GM12878 (cell line): ENCODE measurements around the gene FAM222A. TPM values are rescaled to one million over a fixed set of nuclear protein-coding genes. Genes with fewer than 3 reads are reported as not detected.

ENCODE experiments used
- ATAC-seq: fragments of 200-7000 bp; cut with Tn5 transposase; 3 replicates; pipeline ENCODE4 v1.9.1; 2020; ENCODE audit warnings: mild to moderate bottlenecking, moderate library complexity
- BruUV-seq: library from RNA; stranded (reverse); fragments of 400-500 nt; replicated peaks from 2 replicates; lab custom pipeline; 2021; lab: Mats Ljungman, UMichigan
- CTCF ChIA-PET: fragments of 300-600 bp; sonication (Branson Sonifier 250); formaldehyde crosslinking; extraction: SDS; loops from one replicate; lab custom pipeline; 2021; ENCODE audit warnings: inconsistent platforms; lab: Yijun Ruan, JAX
- POLR2A ChIA-PET: fragments of 350-600 bp; formaldehyde crosslinking; extraction: SDS; loops from one replicate; lab custom pipeline; 2021; ENCODE audit warnings: inconsistent platforms; lab: Charles Lee
- RAD21 ChIA-PET: fragments of 300-600 bp; sonication (Branson Sonifier 250); formaldehyde crosslinking; loops from one replicate; lab custom pipeline; 2023; ENCODE audit warnings: antibody characterized with exemption; ENCODE audit not compliant: unreplicated experiment; lab: Charles Lee
- SMC1A ChIA-PET: fragments of 300-600 bp; sonication (Branson Sonifier 250); formaldehyde crosslinking; loops from one replicate; lab custom pipeline; 2023; ENCODE audit not compliant: unreplicated experiment, uncharacterized antibody; lab: Charles Lee
- DNase-seq: peaks from one replicate; pipeline ENCODE4 v3.0.0-alpha.2; 2011; ENCODE audit warnings: low read depth, low spot score
- FAIRE-seq: peaks from 3 replicates; lab custom pipeline; 2011; peaks lifted over from hg19 to GRCh38; lab: Jason Lieb, UNC
- H2AFZ ChIP-seq: 2 replicates; pipeline ENCODE4 v1.6.0; 2011; ENCODE audit warnings: low read depth, low read length, control low read depth; ENCODE audit not compliant: control insufficient read depth
- H3K27ac ChIP-seq: 2 replicates; pipeline ENCODE4 v1.5.1; 2011; ENCODE audit warnings: control low read depth; ENCODE audit not compliant: control insufficient read depth, insufficient read depth
- H3K27me3 ChIP-seq, 2 experiments: replicated peaks in 1 of 2; 2 replicates each; pipeline versions ENCODE4 v1.6.0 to v1.6.1; 2011; ENCODE audit warnings: low read length in 1 of 2; ENCODE audit not compliant: control insufficient read depth in 2 of 2, insufficient read depth in 2 of 2
- H3K36me3 ChIP-seq, 2 experiments: 2 replicates each; pipeline ENCODE4 v1.5.1; 2011; ENCODE audit warnings: low read length in 1 of 2; ENCODE audit not compliant: control insufficient read depth in 2 of 2, insufficient read depth in 2 of 2
- H3K4me1 ChIP-seq: 2 replicates; pipeline ENCODE4 v1.6.1; 2011; ENCODE audit warnings: mild to moderate bottlenecking, low read length, moderate library complexity, mixed read lengths; ENCODE audit not compliant: control insufficient read depth, insufficient read depth
- H3K4me2 ChIP-seq: 2 replicates; pipeline ENCODE4 v1.6.0; 2011; ENCODE audit warnings: control low read depth; ENCODE audit not compliant: control insufficient read depth, insufficient read depth
- H3K4me3 ChIP-seq: fragments of 200-600 bp; sonication (generic); 2 replicates; pipeline ENCODE4 v1.5.1; 2016
- H3K79me2 ChIP-seq: 2 replicates; pipeline ENCODE4 v1.6.0; 2011; ENCODE audit warnings: low read length; ENCODE audit not compliant: control insufficient read depth, insufficient read depth
- H3K9ac ChIP-seq: 2 replicates; pipeline ENCODE4 v1.8.0; 2011; ENCODE audit warnings: low read length, control low read depth, mixed read lengths; ENCODE audit not compliant: control insufficient read depth, insufficient read depth
- H3K9me3 ChIP-seq: replicated peaks from 3 replicates; pipeline ENCODE4 v1.5.1; 2011; ENCODE audit warnings: mild to moderate bottlenecking, low read length; ENCODE audit not compliant: control insufficient read depth, insufficient read depth
- H4K20me1 ChIP-seq: 2 replicates; pipeline ENCODE4 v1.6.0; 2011; ENCODE audit not compliant: control insufficient read depth, insufficient read depth
- CBX3 ChIP-seq: fragments of 200-600 bp; sonication (generic); IDR thresholded peaks from 2 replicates; pipeline ENCODE4 v1.6.1; 2016; ENCODE audit warnings: low read depth, borderline replicate concordance
- ESRRA ChIP-seq: IDR thresholded peaks from 2 replicates; pipeline ENCODE4 v1.6.1; 2012; ENCODE audit warnings: mild to moderate bottlenecking, low read length, improper control_type of control experiment
- MYB ChIP-seq: fragments of 150-350 bp; IDR thresholded peaks from 2 replicates; pipeline ENCODE4 v1.6.1; 2014; ENCODE audit warnings: mild to moderate bottlenecking, low read depth, low read length, borderline replicate concordance
- NFIC ChIP-seq: IDR thresholded peaks from 2 replicates; pipeline ENCODE4 v1.6.1; 2012; ENCODE audit warnings: low read depth, mild to moderate bottlenecking, inconsistent platforms, low read length, moderate library complexity
- NR2C2 ChIP-seq: IDR thresholded peaks from 2 replicates; pipeline ENCODE4 v1.6.1; 2011; ENCODE audit warnings: borderline replicate concordance, low read depth; ENCODE audit not compliant: control insufficient read depth, insufficient read length
- POLR2A ChIP-seq: IDR thresholded peaks from 2 replicates; pipeline ENCODE4 v1.6.1; 2011; ENCODE audit warnings: low read depth, mild to moderate bottlenecking, low read length
- WGBS: methylation state at CpG from one replicate; pipeline ENCODE4 v1.1.6; 2016; ENCODE audit warnings: low lambda C conversion rate; ENCODE audit not compliant: insufficient replicate concordance, insufficient coverage; ENCODE audit errors: missing lambda C conversion rate; 5-methylcytosine and 5-hydroxymethylcytosine counted together
- in situ Hi-C: fragments of 300-500 bp; cut with MboI; formaldehyde crosslinking; loops from 9 replicates; pipeline ENCODE4 v1.14.3; 2018; ENCODE audit warnings: mixed read lengths
- intact Hi-C: fragments of 100-400 bp; cut with micrococcal nuclease; formaldehyde crosslinking; loops from one replicate; pipeline ENCODE4 v1.14.2; 2022; ENCODE audit not compliant: unreplicated experiment
- polyA plus RNA-seq, 11 experiments: library from polyadenylated mRNA; depleted of rRNA in 4 of 11; unstranded in 6 of 11; stranded (reverse) in 5 of 11; fragments of >200 nt; fragmentation: Nextera tagmentation in 4 of 11; fragmentation: Illumina TruSeq in 1 of 11; extraction: Ambion mirVana in 4 of 11; extraction: Trizol in 1 of 11; gene quantifications; 1 replicate in 1 of 11; 2 replicates in 10 of 11; pipeline versions ENCODE4 v1.2.1 to v1.2.3, GENCODE V29; 2011 to 2016; ENCODE audit warnings: inconsistent platforms in 2 of 11, missing spikeins in 2 of 11, low read depth in 1 of 11
- total RNA-seq, 4 experiments: library from RNA; depleted of rRNA in 3 of 4; stranded (reverse); fragments of >200 nt in 3 of 4; fragmentation: Illumina TruSeq in 1 of 4; extraction: Trizol in 1 of 4; gene quantifications; 2 replicates each; pipeline versions ENCODE4 v1.2.1 to v1.2.3, GENCODE V29; 2013 to 2021
- TF ChIP-seq, protein P1 (sequence below): fragments of 450-650 bp; IDR thresholded peaks from 2 replicates; pipeline ENCODE4 v1.6.1; 2016; ENCODE audit warnings: mild to moderate bottlenecking
- TF ChIP-seq, protein P2 (sequence below), 3 experiments: IDR thresholded peaks in 2 of 3; conservative IDR thresholded peaks in 1 of 3; 2 replicates each; pipeline ENCODE4 v1.5.1; 2011; ENCODE audit warnings: low read depth in 3 of 3, low read length in 3 of 3, mild to moderate bottlenecking in 3 of 3, control low read depth in 2 of 3, moderate library complexity in 2 of 3, inconsistent platforms in 1 of 3, mixed read lengths in 1 of 3; ENCODE audit not compliant: control insufficient read depth in 2 of 3, insufficient read depth in 1 of 3; ENCODE audit errors: extremely low read depth in 1 of 3

The FAM222A gene
- total and polyA plus RNA-seq, 10 of the 15 experiments (the other 5 are each of a cell fraction or from before 2014, with no cell fraction given) = 0.04 to 0.49 (median 0.14) TPM; not detected in 3

DNA sequence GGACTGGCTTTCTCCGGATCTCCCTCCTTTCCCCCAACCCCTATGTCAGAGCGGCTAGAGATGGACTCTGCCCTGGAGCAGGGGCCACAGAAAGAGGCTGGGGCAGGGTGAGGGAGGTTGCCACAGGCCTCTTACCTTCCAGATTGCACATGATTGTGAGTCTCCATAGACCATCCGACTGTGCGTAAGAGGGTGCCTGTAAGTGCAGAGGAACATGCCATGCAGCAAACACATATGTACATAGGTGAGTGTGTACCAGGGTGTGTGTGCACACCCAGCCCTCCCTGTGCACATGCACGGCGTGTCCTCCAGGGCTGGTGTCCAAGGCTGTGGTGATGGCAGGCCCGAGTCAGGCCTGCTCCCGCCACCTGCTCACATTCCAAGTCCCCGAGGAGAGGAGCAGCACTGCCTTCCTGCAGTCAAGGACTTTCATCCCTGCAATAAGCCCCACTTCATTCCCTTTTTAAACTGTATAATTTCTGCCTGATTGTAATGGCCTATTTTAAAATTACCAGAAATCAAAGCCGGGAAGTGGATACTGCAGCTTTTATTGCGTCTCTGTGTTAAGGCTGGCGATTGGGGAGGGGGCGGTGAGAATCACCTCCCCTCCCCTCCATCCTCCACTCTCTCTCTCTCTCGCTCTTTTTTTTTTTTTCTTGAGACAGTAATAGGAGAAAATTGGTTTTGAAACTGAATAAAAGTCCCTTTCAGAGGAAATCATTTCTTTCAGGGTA lies 28.5 kb downstream of the FAM222A start:
- intact Hi-C loops = no loop called here
- TF ChIP-seq ESRRA (no peak), CBX3 (no peak), NFIC (no peak), MYB (no peak), NR2C2 (no peak), POLR2A (no peak)
- TF ChIP-seq, protein P1, sequence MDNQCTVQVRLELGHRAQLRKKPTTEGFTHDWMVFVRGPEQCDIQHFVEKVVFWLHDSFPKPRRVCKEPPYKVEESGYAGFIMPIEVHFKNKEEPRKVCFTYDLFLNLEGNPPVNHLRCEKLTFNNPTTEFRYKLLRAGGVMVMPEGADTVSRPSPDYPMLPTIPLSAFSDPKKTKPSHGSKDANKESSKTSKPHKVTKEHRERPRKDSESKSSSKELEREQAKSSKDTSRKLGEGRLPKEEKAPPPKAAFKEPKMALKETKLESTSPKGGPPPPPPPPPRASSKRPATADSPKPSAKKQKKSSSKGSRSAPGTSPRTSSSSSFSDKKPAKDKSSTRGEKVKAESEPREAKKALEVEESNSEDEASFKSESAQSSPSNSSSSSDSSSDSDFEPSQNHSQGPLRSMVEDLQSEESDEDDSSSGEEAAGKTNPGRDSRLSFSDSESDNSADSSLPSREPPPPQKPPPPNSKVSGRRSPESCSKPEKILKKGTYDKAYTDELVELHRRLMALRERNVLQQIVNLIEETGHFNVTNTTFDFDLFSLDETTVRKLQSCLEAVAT = no peak
- TF ChIP-seq, protein P2, sequence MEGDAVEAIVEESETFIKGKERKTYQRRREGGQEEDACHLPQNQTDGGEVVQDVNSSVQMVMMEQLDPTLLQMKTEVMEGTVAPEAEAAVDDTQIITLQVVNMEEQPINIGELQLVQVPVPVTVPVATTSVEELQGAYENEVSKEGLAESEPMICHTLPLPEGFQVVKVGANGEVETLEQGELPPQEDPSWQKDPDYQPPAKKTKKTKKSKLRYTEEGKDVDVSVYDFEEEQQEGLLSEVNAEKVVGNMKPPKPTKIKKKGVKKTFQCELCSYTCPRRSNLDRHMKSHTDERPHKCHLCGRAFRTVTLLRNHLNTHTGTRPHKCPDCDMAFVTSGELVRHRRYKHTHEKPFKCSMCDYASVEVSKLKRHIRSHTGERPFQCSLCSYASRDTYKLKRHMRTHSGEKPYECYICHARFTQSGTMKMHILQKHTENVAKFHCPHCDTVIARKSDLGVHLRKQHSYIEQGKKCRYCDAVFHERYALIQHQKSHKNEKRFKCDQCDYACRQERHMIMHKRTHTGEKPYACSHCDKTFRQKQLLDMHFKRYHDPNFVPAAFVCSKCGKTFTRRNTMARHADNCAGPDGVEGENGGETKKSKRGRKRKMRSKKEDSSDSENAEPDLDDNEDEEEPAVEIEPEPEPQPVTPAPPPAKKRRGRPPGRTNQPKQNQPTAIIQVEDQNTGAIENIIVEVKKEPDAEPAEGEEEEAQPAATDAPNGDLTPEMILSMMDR (IDR thresholded peaks at IDR 0.05 in 2 of 3, conservative IDR thresholded peaks at IDR 0.05 in 1 of 3; ENCODE audit: control insufficient read depth in 2 of 3, extremely low read depth in 1 of 3, insufficient read depth in 1 of 3, low read depth in 3 of 3, low read length in 3 of 3) = no peak
- H3K36me3 ChIP-seq = no peaks in the 10 kb centered on the region
- no peaks in the 10 kb centered on the region for H3K79me2 ChIP-seq
- ChIA-PET RAD21 (no interaction called here), SMC1A (interaction anchor here (0.7 kb wide), 1 partner anchor 316 kb away, joined by 4 read pairs; no protein-coding TSS in a partner anchor), POLR2A (interaction anchor here (0.5 kb wide), 1 partner anchor 883 kb away, joined by 4 read pairs; no protein-coding TSS in a partner anchor), CTCF (no interaction called here)
- H3K9ac ChIP-seq = no peak overlapping the region
- no peak overlapping the region for H3K27ac ChIP-seq
- no peak overlapping the region for H2AFZ ChIP-seq
- 40% methylated on average over 14 of the region's 14 CpGs for WGBS
- in situ Hi-C loops = no loop called here
- H3K27me3 ChIP-seq = no peaks in the 10 kb centered on the region; a peak in 3 of 4 replicates
- FAIRE-seq (no peak), DNase-seq (no peak), ATAC-seq (no peak)
- H3K4me1 ChIP-seq = no peaks in the 10 kb centered on the region
- H4K20me1 ChIP-seq = no peaks in the 10 kb centered on the region
- no TSS peak for BruUV-seq
- no peak overlapping the region for H3K4me3 ChIP-seq
- H3K9me3 ChIP-seq = no peaks in the 10 kb centered on the region
- no peak overlapping the region for H3K4me2 ChIP-seq
